HG02623 (cell line): ENCODE results near the gene TBC1D3B.
"Not testable (repeated sequence)": the region's sequence is repeated elsewhere in the genome, so short reads cannot be mapped to it uniquely, and the experiment has no call there.

Source experiments
- ATAC-seq: cut with Tn5 transposase; IDR thresholded peaks from one replicate; pipeline ENCODE4 v1.9.1; 2021; ENCODE audit warnings: moderate library complexity; ENCODE audit not compliant: unreplicated experiment

TBC1D3B gene

DNA sequence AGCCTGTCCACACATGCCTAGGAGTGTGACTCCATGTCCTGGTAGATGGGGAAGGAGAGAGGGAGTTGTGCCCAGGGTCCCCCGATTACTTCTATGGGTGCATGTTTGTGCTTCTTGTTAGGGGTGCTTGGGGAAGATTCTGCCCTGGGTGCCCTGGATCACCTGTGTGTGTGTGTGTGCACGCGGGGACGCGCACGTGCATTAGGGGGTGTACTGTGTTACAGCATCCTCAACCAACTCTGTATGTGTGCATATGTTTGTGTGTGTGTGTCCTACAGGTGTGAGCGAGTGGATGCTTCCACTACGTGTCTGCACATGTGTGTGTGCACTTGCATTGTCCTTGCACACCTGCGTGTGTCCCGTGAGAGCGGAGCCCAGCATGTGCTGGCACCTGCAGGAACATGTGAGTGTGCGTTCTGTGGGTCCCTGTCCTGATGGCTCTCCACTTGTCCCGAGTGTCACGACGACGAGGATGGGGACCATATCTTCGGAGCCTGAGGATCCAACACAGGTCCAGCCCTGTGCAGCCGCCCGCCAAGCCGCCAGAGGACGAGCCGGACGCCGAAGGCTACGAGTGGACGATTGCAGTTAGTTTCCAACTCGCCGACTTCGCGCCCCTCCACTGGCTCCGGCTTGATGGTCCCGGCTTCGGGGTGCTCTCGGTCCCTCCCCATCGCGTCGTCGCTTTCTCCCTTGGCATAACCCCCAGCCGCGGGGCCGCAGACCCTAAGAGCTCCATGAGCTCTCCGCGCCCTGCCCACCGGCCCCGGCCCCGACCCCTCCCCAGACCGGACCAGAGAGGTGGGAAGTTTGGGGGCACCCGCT, 6.0 kb upstream of the TBC1D3B start:
- peak; percentile 1 for ATAC-seq

DNA sequence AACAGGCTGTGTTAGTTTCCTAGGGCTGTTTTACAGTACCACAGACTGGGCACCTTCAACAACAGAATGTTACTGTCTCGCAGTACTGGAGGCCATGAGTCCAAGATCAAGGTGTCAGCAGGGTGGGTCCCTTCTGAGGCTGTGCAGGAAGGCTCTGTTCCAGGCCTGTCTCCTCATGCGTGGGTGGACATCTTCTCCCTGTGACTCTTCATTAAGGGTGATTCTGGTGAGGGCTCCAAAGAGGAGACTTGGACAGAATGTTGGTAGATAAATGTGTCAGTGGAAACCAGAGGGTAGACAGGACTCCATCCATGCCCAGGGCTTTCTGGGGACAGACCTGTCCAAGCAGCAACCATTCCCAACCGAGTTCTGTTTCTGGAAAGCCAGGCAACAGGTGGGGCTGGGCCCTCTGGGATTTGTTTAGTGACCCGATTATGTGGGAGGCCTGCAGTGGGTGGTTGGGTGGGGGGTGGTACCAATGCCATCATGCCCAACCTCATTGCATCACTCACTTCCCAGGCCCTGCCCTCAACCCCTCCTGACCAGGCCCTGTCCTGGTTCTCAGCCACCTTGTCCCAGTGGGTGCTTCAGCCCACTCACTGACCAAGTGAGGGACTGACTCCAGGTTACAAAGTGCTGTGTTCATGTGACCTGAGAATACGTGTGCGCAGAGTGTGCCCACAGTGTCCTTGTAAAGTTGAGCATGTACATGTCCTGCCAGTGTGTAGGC, 5.2 kb upstream of the TBC1D3B start:
- ATAC-seq: not testable (repeated sequence)

DNA sequence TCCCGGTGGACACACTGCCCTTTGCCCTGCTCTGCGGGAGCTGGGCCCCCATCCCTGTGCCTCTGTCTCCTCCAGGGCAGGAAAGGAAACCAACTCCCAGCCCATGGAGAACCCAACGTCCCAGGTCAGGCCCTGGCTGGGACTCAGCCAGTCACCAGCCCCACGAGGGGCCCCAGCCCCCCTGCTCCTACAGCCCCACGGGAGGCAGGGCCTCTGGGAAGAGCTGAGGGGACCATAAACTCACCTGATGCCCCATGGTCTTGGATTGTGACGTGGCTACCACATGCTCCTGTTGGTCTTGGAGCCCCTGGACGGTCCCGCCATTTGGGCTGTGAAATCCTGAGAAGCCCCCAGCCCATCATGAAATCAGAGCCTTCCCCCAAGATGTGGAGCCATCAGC, 7.6 kb downstream of the TBC1D3B start:
- not testable (repeated sequence) for ATAC-seq

DNA sequence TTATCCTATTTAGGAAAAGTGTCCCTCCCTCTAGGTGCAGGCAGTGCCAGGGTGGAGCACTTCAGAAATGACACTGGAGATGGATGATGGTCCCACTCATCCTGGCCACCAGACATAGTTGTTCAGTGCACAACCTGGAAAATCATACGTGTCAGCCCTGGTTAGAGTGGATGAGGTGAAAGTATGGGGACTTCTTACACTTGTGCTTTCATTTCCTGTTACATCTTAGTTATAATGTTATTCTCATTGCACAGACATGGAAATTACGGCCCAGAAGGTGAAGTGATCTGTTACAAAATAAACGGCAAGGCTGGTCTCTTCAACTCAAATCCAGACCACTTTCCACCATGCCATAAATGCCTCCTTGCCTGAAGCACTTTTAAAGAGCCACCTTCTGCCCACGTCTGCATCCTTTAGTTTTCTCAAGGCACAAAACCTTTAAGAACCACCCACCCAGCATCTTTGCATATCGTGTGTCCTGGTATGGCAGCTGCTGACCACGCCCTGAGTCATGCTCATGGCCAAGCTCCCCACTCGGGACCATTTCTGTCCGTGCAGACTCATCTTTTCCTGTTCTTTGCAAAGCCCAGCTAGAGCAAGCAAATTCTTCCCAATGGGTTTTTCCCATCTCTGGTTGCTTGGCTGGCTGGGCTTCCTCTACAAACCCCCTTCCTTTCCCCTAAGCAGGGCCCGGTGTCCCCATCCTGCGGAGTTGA, 22.4 kb downstream of the TBC1D3B start:
- no peak for ATAC-seq

DNA sequence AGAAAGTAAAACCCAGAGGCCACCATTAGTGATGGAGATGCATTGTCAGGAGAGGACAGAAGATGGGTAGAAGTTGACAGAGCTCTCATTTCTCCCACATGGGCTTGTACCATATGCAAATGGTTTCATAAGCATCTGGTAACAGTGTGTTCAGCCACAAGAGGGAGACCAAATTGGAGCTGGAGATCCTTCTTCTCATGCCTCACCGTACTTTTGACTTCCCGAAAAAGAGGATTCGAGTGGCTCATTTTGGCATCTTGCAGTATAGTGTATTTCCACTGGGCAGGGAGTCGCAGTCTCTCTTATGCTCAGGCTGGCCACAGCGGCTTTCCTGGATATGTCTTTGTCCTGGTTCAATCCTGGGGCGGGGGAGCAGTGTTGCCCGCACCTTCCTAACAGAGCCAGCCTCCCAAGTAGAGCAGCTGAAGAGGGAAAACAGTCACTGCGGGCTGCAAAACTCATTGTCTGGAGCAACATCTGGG, 23.8 kb downstream of the TBC1D3B start:
- no peak for ATAC-seq

DNA sequence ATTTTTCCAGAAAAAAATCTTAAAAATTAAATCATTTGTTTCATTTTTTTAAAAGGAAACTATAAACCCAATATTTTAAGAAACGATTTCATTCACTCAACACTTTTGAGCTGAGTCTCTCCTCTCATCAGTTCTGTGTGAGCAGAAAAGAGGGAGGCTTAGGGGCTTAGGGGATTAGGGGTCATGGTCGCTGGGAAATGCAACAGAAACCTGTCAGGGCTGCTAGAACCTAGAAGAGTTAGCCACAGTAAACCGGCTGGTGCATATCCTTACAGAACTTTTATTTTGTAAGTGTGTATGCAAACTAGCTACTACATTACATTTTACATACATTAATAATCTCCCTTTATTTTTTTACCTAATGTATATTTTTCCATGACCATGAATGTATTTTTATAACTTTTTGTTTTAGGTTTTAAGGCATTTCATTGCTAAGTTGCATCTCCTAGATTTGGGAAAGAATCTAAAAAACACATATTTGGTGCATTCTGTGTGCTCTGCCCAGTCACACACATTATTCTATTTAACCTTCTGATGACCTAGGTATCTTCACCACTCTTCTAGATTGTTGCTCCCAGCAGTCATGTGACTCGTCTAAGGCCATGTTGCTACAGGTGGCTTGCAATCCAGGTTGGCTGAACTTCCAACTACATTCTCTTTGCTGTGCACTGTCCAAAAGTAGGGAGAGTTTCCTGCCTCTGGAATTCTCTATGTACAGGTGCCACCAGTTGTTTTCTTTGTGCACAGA, 24.4 kb downstream of the TBC1D3B start:
- ATAC-seq: no peak

DNA sequence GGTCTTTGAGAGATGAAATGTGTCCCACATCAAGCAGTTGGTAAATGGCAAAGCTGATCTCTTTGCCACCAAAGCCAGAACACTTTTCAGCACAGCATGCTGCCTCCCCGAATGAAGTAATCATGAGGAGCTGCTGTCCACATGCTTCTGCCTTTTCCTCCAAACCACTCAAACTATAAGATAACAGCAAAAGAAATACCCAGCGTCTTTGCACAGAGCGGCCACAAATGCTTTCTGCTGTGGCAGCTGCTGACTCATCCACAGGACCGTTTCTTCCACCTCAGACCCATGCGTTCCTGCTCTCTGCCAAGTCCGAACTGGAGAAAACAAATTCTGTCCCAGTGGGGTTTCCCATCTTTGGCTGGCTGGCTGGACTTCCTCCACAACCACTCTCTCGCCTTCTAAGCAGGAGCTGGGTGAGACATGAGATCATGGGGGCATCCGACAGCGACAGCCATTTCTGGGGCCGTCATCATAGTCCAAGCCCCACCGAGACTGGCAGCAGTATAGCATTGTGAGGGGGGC, 27.1 kb downstream of the TBC1D3B start:
- ATAC-seq: no peak

DNA sequence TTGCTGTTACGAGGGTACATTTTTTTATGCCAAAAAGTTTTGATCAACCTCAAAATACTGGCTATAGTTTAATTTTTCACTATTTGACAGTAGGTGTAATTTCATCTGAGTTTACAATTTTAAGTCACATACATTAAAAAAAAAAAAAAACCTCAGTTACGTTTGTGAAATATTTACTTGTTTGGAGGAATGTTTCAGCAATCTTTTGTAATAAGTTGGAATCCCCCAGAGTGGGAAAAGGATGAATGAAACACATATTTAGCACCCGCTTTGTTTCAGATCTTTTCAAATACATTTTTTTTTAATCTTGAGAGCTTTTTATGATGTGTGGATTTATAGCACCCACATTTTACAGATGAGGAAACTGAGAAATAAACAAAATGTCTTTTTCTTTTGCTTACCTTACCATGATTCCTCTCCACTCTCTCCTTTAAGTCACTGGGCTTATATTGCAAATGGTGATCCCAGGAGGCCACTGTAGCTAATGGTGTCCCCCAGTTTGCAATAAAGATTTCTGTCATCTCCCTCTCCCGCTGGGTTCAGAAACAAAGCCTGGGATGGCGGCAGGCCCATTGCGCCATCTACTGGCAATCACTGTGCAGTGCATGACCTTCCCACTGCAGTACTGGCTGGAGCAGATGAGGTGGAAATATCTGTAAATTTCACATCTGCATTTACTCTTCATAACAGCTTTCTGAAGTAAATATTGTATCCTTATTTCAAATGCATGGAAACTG, 27.7 kb downstream of the TBC1D3B start:
- ATAC-seq: peak; percentile 70

DNA sequence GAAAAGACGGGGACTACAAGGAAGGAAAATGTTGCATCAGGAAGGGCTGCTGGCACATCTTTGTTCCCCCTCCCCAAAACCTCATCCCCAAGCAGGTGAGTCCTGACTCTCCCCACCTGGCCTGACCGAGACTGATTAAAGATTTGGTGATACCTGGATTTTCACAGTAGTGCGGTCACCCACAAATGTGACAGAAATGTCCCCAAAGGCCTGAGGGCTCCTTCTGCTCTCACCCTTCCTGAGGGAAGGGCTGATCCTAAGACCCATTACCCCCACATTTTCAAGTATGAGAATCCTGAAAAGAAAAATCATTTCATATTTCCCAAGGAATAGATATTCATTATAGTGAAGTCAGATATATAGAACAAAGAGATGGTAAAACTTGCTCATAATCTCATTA, 28.8 kb downstream of the TBC1D3B start:
- no peak for ATAC-seq

DNA sequence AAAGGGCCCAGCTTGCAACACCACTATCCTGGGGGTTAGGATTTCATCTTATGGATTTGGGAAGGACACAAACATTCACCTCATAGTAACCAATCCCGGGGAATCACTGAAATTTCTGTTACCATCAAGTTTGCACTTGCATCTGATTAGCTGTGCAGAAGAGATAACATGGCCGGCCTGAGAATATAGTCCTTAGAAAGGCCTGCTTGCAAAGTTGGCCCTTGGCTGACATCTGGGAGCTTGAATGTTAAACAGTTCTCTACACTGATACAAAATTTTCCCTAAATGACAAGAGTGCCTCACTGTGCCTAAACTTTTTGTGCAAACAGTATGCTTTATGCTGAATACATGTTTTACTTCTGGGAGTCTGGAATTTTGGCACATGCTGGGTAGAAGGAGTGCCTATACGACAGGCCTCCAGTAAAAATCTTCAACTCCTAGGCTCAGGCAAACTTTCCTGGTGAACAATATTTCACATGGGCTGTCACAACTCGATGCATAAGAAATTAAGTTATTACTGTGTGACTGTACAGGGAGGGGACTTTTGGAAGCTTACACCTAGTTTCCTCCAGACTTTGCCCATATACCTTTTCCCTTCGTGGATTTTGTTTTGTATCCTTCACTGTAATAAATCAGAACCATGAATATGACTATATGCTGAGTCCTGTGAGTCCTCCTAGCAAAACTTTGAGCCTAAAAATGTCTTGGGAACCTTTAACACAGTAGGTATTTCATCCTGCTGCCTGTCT, 31.3 kb downstream of the TBC1D3B start:
- ATAC-seq: no peak

DNA sequence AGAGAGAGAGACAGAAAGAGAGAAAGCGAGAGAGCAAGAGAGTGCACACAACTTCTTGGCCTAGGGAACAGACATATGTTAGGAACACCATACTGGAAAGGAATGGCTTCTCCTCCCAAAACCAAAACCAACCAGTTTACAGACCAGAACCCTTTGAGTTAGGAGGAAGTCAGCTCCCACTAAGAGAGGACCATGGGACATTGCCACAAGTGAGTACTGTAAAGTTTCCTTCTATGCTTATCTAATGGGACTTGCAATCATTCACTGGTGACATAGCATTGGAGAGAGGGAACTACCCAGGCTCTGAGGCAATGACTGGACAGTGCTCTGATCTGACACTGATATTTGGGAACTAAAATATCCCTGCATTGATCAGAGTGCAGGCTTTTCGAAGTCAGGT, 32.4 kb downstream of the TBC1D3B start:
- ATAC-seq: no peak

DNA sequence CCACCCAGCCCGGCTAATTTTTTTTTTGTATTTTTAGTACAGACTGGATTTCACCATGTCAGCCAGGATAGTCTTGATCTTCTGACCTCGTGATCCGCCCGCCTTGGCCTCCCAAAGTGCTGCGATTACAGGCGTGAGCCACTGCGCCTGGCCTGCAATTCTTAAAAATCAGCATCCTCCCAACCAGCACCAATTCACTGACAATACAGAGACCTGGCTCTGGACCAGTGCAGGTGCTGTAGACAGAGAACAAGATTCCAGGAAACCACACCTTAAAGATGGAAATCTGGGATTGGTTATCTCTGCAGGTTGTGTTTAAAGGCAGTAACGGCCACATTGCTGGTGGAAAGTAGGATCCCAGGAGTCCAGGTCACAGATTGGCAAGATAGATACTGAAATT, 33.6 kb downstream of the TBC1D3B start:
- ATAC-seq: no peak

DNA sequence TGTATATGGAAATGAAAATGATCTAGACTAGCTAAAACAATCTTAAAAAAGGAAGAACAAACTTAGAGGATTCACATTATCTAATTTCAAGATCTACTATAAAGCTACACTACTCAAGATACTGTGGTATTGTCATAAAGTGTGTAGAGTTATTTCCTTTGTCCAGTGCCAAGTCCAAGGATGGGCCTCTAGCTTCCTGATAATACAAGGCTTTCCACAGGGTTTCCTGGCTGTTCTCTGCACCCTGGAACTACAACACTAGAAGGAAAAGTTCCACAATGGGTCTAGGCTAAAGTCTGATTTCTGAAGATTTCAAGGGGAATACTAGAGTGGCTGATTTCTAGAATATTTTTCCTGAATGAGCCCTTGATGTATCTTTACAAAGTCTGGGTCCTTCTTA, 34.2 kb downstream of the TBC1D3B start:
- no peak for ATAC-seq

DNA sequence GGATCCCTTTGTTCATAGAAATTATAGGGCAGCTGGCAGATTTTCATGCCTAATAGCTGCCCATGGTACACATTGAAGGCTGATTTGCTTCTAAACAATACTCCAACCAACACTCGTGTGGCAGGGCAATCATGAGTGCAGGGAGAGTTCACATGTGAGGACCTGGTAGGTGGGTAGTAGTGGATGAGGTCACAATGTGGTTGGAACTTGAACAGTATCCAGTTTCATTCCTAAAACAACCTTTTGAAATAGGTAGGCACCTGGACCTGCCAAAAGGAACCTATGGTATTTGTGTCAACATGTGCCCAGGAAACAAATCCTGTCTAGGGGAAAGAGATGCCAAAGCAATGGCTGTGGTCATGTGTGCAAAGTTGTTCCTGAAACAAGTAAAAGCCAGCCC, 40.0 kb downstream of the TBC1D3B start:
- no peak for ATAC-seq

DNA sequence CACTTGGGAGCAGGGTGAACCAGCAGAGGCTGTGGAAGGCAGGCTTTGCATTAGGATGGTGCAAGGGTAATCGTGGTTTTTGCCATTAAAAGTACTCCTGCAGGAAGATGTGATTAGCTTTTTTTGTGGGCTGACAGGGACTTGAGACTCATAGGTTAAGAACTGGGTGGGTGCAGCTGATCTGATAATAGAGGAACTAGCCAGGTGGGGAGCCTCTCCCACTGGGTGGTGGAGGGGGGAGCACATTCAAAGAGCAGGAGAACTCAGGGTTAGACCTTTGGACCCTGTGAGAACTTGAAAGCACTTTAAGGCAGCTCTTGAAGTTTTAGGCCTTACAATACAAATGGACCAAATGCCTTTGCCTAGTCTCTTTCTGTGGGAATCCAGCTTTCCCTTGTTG, 40.4 kb downstream of the TBC1D3B start:
- no peak for ATAC-seq

DNA sequence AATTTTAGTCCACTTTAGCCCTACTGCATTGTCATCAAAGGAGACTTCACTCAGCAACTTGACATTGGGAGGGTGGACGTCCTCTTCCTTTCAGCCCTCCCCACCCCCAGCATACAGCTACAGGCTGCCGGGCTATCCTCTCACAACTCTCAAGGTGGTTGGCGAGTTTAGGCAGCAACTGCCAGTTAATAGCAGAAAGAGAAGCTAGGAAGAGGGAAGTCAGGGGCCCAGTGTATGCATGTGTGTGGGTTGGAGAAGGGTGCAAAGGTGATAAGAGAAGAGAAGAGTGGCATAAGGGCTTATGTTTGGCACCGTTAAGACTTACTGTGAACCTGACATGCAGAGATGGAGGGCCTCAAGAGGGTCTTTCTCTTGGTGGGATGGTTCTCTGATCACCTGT, 41.0 kb downstream of the TBC1D3B start:
- no peak for ATAC-seq

DNA sequence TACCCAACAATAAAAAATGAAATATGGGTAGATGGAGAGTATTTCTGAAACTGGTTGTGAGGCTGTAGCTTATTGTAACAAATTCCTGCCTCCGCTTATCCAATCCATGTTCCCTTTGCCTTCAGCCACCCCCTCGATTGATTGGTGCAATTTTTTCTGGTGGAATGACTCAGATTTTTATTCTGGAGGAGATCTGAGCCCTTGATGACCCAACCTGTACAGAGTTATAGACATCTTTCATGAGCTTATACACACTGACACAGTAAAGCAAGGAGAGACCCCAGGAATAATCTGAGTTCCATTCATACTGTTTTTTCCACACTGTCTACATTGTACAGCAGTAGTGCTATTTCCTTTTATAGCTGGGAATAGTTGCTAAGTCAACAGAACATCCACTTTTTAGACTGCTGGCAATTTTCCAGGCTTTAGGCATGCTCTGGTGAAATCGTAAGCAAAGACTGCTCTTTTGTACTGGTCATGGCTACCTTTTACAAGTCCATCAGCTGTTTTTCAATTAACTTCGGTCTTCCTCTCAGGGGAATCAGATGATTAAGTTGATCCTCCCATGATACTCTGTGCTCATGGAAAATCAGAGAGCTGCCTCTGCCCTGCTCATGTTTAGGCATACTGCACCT, 42.7 kb downstream of the TBC1D3B start:
- ATAC-seq: no peak

DNA sequence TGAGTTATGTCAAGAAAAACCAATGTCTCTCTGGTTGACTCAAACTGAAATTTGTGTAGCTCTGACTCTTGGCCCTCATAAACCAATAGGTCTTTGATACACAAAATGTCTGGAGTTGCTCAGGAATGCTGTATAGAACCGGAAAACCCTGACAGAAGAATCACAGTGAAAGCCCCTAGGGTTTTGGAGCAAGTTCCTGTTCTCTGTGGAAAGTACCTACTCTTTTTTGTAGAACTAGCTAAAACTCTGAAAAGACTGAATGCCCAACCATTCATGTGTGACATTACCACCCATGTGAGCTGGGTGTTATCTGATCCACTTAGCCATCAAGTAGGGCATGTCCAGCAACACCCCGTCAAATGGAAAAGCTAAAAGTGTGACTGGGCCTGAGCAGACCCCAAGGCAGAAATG, 44.0 kb downstream of the TBC1D3B start:
- no peak for ATAC-seq

DNA sequence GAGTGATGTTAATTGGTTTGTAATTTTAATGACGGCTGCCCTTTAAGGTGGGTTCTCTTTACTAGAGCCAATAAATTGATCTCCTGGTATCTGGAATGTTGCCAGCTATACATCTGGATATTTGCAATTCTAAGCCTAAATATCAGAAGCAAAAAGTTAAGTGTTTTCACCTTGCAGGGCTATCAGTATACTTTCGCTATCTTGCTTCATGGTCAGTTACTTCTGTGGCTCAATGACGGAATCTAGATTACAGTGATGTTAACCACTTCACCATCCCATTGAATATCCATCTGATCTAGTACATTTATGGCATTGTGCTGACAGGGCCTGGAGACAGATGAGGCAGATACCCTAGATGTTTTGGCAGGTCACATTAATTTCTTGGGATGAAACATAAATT, 44.5 kb downstream of the TBC1D3B start:
- no peak for ATAC-seq
